Right lobe of liver (tissue), 6 donors: Measurements from ENCODE around the gene BCAP29. TPM values are rescaled to one million over a fixed set of nuclear protein-coding genes. Genes with fewer than 3 reads are reported as not detected.

Experiments used
- ATAC-seq, 4 donors: fragments of 200-7000 bp; cut with Tn5 transposase; one replicate each; pipeline ENCODE4 v1.9.1; 2020; ENCODE audit warnings: mild to moderate bottlenecking in 4 of 4, moderate library complexity in 4 of 4
- DNase-seq, 3 donors: peaks; one replicate each; pipeline ENCODE4 v3.0.0-alpha.2; 2020
- H3K27ac ChIP-seq, 3 donors: fragments of 200-600 bp; one replicate each; pipeline ENCODE4 v1.8.0; 2022
- H3K27me3 ChIP-seq, 2 donors: fragments of 200-600 bp; one replicate each; pipeline ENCODE4 v1.8.0; 2022
- H3K36me3 ChIP-seq, 4 donors: fragments of 200-600 bp; sonication (generic) in 1 of 4; one replicate each; pipeline versions ENCODE4 v1.5.1 to v1.8.0; 2017 to 2022; ENCODE audit warnings: control low read depth in 1 of 4
- H3K4me1 ChIP-seq, 4 donors: fragments of 200-600 bp; sonication (generic) in 1 of 4; one replicate each; pipeline versions ENCODE4 v1.5.1 to v1.8.0; 2017 to 2022; ENCODE audit warnings: control low read depth in 1 of 4
- H3K4me3 ChIP-seq, 3 donors: fragments of 200-600 bp; one replicate each; pipeline ENCODE4 v1.8.0; 2022
- H3K9me3 ChIP-seq, 4 donors: fragments of 200-600 bp; sonication (generic) in 1 of 4; one replicate each; pipeline versions ENCODE4 v1.5.1 to v1.8.0; 2017 to 2022; ENCODE audit warnings: control low read depth in 1 of 4
- CTCF ChIP-seq, 4 donors: fragments of 200-600 bp in 3 of 4; fragments of 450-650 bp in 1 of 4; IDR thresholded peaks; one replicate each; pipeline versions ENCODE4 v1.5.1 to v1.8.0; 2016 to 2022; ENCODE audit warnings: antibody characterized with exemption in 4 of 4, mild to moderate bottlenecking in 2 of 4
- POLR2A ChIP-seq: fragments of 450-650 bp; IDR thresholded peaks from one replicate; pipeline ENCODE4 v1.6.1; 2017; ENCODE audit warnings: antibody characterized with exemption, mild to moderate bottlenecking
- WGBS: methylation state at CpG from one replicate; pipeline ENCODE4 v1.1.6; 2018; ENCODE audit warnings: low coverage, low lambda C conversion rate; ENCODE audit not compliant: insufficient coverage; ENCODE audit errors: missing lambda C conversion rate; 5-methylcytosine and 5-hydroxymethylcytosine counted together
- intact Hi-C, 2 donors: fragments of 100-400 bp; cut with DNase I; formaldehyde crosslinking; loops; one replicate each; pipeline versions ENCODE4 v1.11.2 to v1.14.1; 2022
- total RNA-seq, 6 experiments: library from RNA; depleted of rRNA in 2 of 6; stranded (reverse); fragments of >200 nt in 2 of 6; fragmentation: NEBNext Ultra II Directional in 3 of 6; extraction: Animal tissue kit (Norgen Biotek cat#: 25700) in 3 of 6; gene quantifications; one replicate each; pipeline versions ENCODE4 v1.1.0 to v1.2.4, GENCODE V29; 2016 to 2023
- donor health status: DM: no; HTN: yes; CAD: no.
- donor health status: DM: no; HTN: no; CAD: no.
- donor health status: DM: no; HTN: no; CAD: no.
- donor health status: DM: no; HTN: yes; CAD: no.
- donor health status: DM: no; HTN: yes; CAD: no.

The BCAP29 gene
- total RNA-seq, 6 experiments from 2014 or later, result 26.2 to 59.5 (median 31.0) TPM

DNA sequence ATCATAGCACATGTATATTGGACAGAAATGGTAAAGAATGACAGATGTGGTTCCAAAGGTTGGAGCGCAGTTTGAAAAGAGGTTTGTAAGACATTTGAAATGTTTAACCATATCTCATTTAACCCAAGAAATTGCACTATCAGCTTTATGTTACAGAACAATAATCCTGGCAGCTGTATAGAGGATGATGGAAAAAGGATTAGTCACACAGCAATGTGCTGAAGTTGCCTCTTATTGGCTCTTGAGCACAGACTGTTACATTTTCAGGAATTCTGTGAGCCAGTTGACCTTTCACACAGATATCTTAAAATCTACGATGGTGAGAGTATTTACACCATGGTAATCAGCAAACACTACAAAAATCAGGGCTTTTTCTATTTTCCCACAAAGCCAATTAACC, 20.2 kb upstream of the BCAP29 start:
- intact Hi-C loops, result no loop called here
- no peak overlapping the region for H3K27ac ChIP-seq
- WGBS, result 54% methylated on average over 2 of the region's 2 CpGs

DNA sequence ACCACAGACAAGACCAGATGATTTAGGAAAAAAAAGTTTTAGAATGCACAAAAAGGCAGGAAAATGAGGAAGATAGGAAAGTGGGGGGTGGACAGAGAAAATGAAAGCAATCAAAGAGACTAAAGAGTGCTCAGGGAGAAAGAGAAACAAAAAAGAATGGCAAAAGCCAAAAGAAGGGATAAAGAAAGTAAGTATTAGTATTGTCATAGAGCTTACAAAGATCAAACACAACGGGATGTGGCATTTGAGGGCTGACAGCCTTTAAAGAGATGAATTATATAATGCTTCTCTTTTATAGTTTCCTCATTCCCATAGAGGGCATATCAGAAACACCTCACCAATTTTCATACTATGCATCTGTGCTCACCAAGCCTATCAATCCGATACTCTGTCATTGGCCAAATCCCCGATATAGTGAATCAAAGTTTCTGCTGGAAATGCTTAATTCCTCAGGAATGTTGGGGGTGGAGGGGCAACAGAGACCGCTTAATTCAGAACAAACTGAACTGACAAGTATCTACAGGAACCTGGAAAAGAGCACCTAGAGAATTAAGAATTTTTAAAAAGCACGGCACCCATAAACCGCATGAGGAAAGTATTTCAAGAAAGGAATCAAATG, 19.0 kb upstream of the BCAP29 start:
- peaks cover 0 to 9% (median 0%) of the 10 kb centered on the region in 4 donors for H3K36me3 ChIP-seq
- TF ChIP-seq POLR2A (no peak), CTCF (IDR thresholded peaks at IDR 0.05) (no peak)
- no peaks in the 10 kb centered on the region for H3K9me3 ChIP-seq
- intact Hi-C loops, result no loop called here
- H3K27ac ChIP-seq, result no peak overlapping the region
- no peaks in the 10 kb centered on the region for H3K27me3 ChIP-seq
- WGBS, result 85% methylated on average over 6 of the region's 6 CpGs
- H3K4me3 ChIP-seq, result no peak overlapping the region
- no peak for DNase-seq
- ATAC-seq, result no peak
- H3K4me1 ChIP-seq, result peaks cover 0 to 14% (median 7%) of the 10 kb centered on the region in 4 donors

More for the DNA sequence above, 20.2 kb upstream of the BCAP29 start:
- peaks cover 0 to 14% (median 6%) of the 10 kb centered on the region in 4 donors for H3K4me1 ChIP-seq
- no peaks in the 10 kb centered on the region for H3K27me3 ChIP-seq
- peaks cover 0 to 9% (median 1%) of the 10 kb centered on the region in 4 donors for H3K36me3 ChIP-seq
- no peak overlapping the region for H3K4me3 ChIP-seq
- no peak for DNase-seq
- TF ChIP-seq POLR2A (no peak), CTCF (IDR thresholded peaks at IDR 0.05) (no peak)
- no peaks in the 10 kb centered on the region for H3K9me3 ChIP-seq
- ATAC-seq, result no peak

GRCh38 chr7:107563081-107563774, 16.8 kb upstream of the BCAP29 start:
- WGBS, result 4% methylated on average over 11 of the region's 21 CpGs
- no peaks in the 10 kb centered on the region for H3K27me3 ChIP-seq
- DNase-seq, result no peak

More at GRCh38 chr7:107563081-107563774, 16.8 kb upstream of the BCAP29 start:
- no peaks in the 10 kb centered on the region for H3K9me3 ChIP-seq
- TF ChIP-seq POLR2A, result no peak
- TF ChIP-seq CTCF (IDR thresholded peaks at IDR 0.05), result no peak
- no peaks in the 10 kb centered on the region for H3K36me3 ChIP-seq
- ATAC-seq, result peak; percentile 77 to 88 (median 84)
- H3K27ac ChIP-seq, result peak overlapping the region; percentile 85 to 95 (median 93)
- H3K4me1 ChIP-seq, result peaks cover 0 to 14% (median 7%) of the 10 kb centered on the region in 4 donors
- H3K4me3 ChIP-seq, result peak overlapping the region; percentile 85 to 95 (median 91)
- intact Hi-C loops, result no loop called here
